ENCODE data around the gene IFIT2.

IFIT2 gene

DNA sequence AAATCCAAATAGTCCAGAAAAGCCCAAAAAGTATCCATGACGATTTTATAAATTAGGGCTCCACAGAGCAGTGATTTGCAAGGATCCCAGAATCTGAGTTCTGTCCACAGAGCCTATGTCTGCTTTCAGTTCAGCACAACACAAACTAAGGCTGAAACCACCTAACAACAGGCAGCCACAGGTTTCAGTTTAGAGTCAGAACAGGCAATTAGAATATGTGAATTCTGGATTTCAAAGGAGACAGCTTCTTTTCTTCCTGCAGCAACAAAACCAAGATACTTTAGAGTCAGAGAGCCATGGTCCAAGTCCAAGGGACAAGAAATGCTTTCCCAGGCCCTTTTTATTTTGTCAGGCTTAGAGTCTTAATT lies 49.5 kb downstream of the IFIT2 start:
- Histone ChIP-seq H3K27ac (ENCODE audit: low read length) (peak overlapping the region; percentile 84), H2AFZ (ENCODE audit: low read length) (no peak overlapping the region), H3K4me2 (ENCODE audit: low read depth, low read length) (peak overlapping the region; percentile 74)

DNA sequence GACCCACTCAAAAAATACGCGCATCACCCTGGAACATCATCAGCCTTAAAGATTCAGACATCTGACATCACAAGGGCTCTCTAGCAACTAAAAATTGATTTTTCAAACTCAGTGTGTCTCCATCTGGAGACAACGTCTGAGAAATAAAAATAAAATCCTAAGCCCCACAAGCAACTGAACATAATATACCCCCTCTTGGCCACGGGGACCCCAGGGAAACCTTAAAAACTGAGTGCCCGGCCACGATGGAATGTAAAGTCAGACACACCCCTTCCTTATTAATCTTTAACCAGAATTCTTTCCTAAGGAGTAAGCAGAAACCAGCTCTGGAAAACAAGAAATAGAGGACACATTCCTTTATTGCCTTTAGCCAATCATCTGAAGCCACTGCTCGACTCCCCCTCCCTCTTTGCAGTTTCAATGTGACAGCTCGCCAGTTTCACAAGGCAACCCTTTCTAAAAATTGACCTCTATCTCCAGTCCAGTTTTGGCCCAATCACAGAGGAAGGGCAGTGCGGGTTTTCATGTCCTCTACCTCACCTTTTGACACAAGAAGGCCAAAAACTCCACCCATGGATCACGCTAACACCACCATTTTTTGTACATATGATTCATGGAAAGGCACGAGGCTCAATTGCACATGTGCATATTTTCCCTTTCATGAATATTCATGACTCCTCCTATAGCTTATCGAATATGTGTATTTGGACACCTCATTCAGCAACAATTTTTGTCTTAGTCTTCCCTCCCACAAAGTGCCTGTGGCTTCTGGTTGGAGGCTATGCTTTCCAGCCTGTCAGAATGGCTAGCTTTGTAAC lies 50.1 kb downstream of the IFIT2 start:
- Histone ChIP-seq H4K20me1 (ENCODE audit: insufficient read depth, low read length) (no peaks in the 10 kb centered on the region), H3K27ac (ENCODE audit: low read length) (peak overlapping the region; percentile 84), H3K9me2 (replicated peaks; ENCODE audit: insufficient read depth, low read length) (no peaks in the 10 kb centered on the region), H3F3A (ENCODE audit: insufficient read depth, low read length) (peaks cover 22% of the 10 kb centered on the region), H3K9me3 (replicated peaks; ENCODE audit: insufficient read depth, low read length) (no peaks in the 10 kb centered on the region), H3K9ac (ENCODE audit: low read length) (peak overlapping the region; percentile 51), H3K27me3 (replicated peaks; ENCODE audit: insufficient read depth, low read length) (no peaks in the 10 kb centered on the region), H3K36me3 (replicated peaks; ENCODE audit: insufficient read depth, low read length) (no peaks in the 10 kb centered on the region), H3K4me3 (ENCODE audit: low read length) (peak overlapping the region; percentile 42), H2AFZ (ENCODE audit: low read length) (peak overlapping the region; percentile 31), H3K4me1 (ENCODE audit: low read length) (peaks cover 28% of the 10 kb centered on the region), H3K79me2 (ENCODE audit: low read length) (no peaks in the 10 kb centered on the region), H3K4me2 (ENCODE audit: low read depth, low read length) (peak overlapping the region; percentile 74)
- peak; percentile 82 for DNase-seq
- TF ChIP-seq CTCF (IDR thresholded peaks at IDR 0.05; ENCODE audit: low read length) (no peak), EZH2 (optimal IDR thresholded peaks at IDR 0.05; ENCODE audit: low read depth, low read length) (no peak), EZH2phosphoT487 (IDR thresholded peaks at IDR 0.05; ENCODE audit: low read length) (no peak)

More for the DNA sequence above, 49.5 kb downstream of the IFIT2 start:
- Histone ChIP-seq H3K4me1 (ENCODE audit: low read length) (peaks cover 28% of the 10 kb centered on the region), H3K4me3 (ENCODE audit: low read length) (peak overlapping the region; percentile 42), H3K27me3 (replicated peaks; ENCODE audit: insufficient read depth, low read length) (no peaks in the 10 kb centered on the region), H3K36me3 (replicated peaks; ENCODE audit: insufficient read depth, low read length) (no peaks in the 10 kb centered on the region), H3K9ac (ENCODE audit: low read length) (peak overlapping the region; percentile 51), H3K79me2 (ENCODE audit: low read length) (no peaks in the 10 kb centered on the region), H4K20me1 (ENCODE audit: insufficient read depth, low read length) (no peaks in the 10 kb centered on the region), H3K9me3 (replicated peaks; ENCODE audit: insufficient read depth, low read length) (no peaks in the 10 kb centered on the region), H3K9me2 (replicated peaks; ENCODE audit: insufficient read depth, low read length) (no peaks in the 10 kb centered on the region), H3F3A (ENCODE audit: insufficient read depth, low read length) (peaks cover 22% of the 10 kb centered on the region)
- DNase-seq, result peak; percentile 73
- TF ChIP-seq EZH2phosphoT487 (IDR thresholded peaks at IDR 0.05; ENCODE audit: low read length) (no peak), EZH2 (optimal IDR thresholded peaks at IDR 0.05; ENCODE audit: low read depth, low read length) (no peak), CTCF (IDR thresholded peaks at IDR 0.05; ENCODE audit: low read length) (no peak)

GRCh38 chr10:89352802-89353201 lies 51.0 kb downstream of the IFIT2 start:
- H3K9ac ChIP-seq (ENCODE audit: low read length), result no peak overlapping the region
- H3K4me2 ChIP-seq (ENCODE audit: low read depth, low read length), result no peak overlapping the region
- no peak overlapping the region for H3K4me3 ChIP-seq (ENCODE audit: low read length)
- H3K9me2 ChIP-seq (replicated peaks; ENCODE audit: insufficient read depth, low read length), result no peaks in the 10 kb centered on the region
- DNase-seq, result no peak
- H3K4me1 ChIP-seq (ENCODE audit: low read length), result peaks cover 28% of the 10 kb centered on the region
- H3K9me3 ChIP-seq (replicated peaks; ENCODE audit: insufficient read depth, low read length), result no peaks in the 10 kb centered on the region
- no peaks in the 10 kb centered on the region for H3K79me2 ChIP-seq (ENCODE audit: low read length)
- no peaks in the 10 kb centered on the region for H3K27me3 ChIP-seq (replicated peaks; ENCODE audit: insufficient read depth, low read length)
- TF ChIP-seq CTCF (IDR thresholded peaks at IDR 0.05; ENCODE audit: low read length) (no peak), EZH2 (optimal IDR thresholded peaks at IDR 0.05; ENCODE audit: low read depth, low read length) (no peak), EZH2phosphoT487 (IDR thresholded peaks at IDR 0.05; ENCODE audit: low read length) (no peak)
- H3F3A ChIP-seq (ENCODE audit: insufficient read depth, low read length), result peaks cover 22% of the 10 kb centered on the region
- no peaks in the 10 kb centered on the region for H4K20me1 ChIP-seq (ENCODE audit: insufficient read depth, low read length)
- H3K27ac ChIP-seq (ENCODE audit: low read length), result peak overlapping the region; percentile 84; the same call in 1 of the 2 replicates
- H2AFZ ChIP-seq (ENCODE audit: low read length), result no peak overlapping the region
- no peaks in the 10 kb centered on the region for H3K36me3 ChIP-seq (replicated peaks; ENCODE audit: insufficient read depth, low read length)
